ENCODE data around the gene HMGB3. TPM values are rescaled to one million over a fixed set of nuclear protein-coding genes. Genes with fewer than 3 reads are reported as not detected.
"Not testable (repeated sequence)": the region's sequence is repeated elsewhere in the genome, so short reads cannot be mapped to it uniquely, and the experiment has no call there.

Gene HMGB3
- 10 to 100 TPM; 14.0 to 33.3 TPM for total RNA-seq

DNA sequence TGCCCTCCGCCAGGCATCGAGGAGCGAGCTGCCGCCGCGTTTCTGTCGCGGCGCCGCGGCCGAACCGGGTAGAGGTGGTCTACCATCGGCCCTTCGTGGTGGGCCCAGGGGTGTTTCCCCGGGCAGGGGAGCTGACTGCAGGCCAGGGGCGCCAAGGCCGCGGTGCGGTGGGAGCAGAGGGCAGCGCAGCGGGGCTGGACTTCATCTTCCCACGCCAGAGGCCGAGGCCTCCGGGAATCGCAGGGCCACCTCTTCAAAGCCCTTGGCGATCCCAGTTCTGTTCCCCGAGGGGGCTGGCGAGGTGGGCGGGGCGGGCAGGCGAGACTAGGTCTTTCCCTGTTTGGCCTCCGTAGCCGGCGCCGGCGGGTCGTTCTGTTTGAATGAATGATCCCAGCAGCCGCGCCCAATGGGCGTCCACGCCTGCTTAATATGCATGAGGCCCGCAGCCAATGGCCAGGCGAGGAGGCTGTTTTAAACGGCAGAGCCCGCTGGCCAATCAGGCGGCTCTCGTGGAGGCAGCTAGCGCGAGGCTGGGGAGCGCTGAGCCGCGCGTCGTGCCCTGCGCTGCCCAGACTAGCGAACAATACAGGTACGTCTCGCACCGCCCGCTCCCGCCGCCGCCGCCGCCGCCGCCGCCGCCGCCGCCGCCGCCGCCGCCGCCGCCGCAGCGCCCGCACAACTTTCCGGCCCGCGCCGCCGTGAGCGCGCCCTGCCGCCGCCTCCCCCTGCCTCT lies at the start of gene HMGB3:
TSS of gene HMGB3 (plus strand) at position 548 of the 733 bp plus-strand sequence. CDS start 2,265 bp downstream, outside the sequence.
- no peak within 1 kb of the TSS for H3K27ac Mint-ChIP-seq
- ATAC-seq (replicated peaks) = peak; percentile 100
- no peaks in the 10 kb centered on the region for H3K27me3 Mint-ChIP-seq
- H3K4me3 Mint-ChIP-seq = peak within 1 kb of the TSS; percentile 65
- H3K4me1 Mint-ChIP-seq = no peaks in the 10 kb centered on the region
- no peaks in the 10 kb centered on the region for H3K9me3 Mint-ChIP-seq
- peaks cover 21% of the 10 kb centered on the region for H3K36me3 Mint-ChIP-seq (ENCODE audit: low read depth)

DNA sequence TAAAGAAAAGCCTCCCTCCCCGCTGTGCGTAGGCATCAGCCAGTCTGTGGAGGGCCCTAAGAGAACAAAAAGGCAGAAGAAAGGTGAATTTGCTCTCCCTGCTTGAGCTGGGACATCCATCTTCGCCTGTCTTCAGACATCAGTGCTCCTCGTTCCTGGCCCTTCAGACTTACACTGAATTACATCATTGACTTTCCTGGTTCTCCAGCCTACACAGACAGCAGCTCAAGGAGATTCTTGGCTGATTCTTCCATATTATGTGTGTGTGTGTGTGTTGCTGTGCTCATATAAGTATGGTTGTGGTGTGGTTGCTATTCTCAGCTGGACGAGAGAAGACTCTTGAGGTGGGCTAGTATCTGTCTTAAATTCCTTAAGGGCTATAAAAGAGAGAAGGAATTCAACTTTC lies 49.2 kb upstream of the HMGB3 start:
- H3K4me1 Mint-ChIP-seq = no peaks in the 10 kb centered on the region
- H3K4me3 Mint-ChIP-seq = no peak overlapping the region
- no peak overlapping the region for H3K27ac Mint-ChIP-seq

DNA sequence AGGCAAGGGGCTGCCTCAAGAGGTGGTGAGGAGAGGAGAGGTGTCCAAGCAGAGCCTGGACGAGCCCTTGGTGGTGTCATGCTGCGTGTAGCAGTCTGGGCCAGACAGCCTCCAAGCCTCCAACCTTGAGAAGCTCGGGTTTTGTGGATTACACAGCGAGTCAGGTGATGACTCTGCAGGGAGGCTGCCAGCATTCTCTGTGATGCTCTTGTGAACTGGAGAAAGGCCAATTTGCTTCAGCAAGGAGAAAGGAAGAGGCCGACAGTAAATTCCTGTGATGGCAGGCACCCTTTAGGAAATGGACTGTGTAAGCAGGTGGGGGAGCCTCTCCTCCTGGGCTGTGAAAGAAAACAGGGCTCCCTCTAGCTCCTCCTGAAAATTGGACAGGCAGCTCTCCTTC lies 48.7 kb upstream of the HMGB3 start:
- Mint-ChIP-seq H3K9me3 (no peaks in the 10 kb centered on the region), H3K4me3 (no peak overlapping the region), H3K4me1 (no peaks in the 10 kb centered on the region), H3K27ac (no peak overlapping the region), H3K27me3 (peaks cover 4% of the 10 kb centered on the region), H3K36me3 (ENCODE audit: low read depth) (no peaks in the 10 kb centered on the region)
- no peak for ATAC-seq (replicated peaks)

More for the DNA sequence above, 49.2 kb upstream of the HMGB3 start:
- Mint-ChIP-seq H3K36me3 (ENCODE audit: low read depth) (no peaks in the 10 kb centered on the region), H3K9me3 (no peaks in the 10 kb centered on the region), H3K27me3 (peaks cover 4% of the 10 kb centered on the region)
- no peak for ATAC-seq (replicated peaks)

DNA sequence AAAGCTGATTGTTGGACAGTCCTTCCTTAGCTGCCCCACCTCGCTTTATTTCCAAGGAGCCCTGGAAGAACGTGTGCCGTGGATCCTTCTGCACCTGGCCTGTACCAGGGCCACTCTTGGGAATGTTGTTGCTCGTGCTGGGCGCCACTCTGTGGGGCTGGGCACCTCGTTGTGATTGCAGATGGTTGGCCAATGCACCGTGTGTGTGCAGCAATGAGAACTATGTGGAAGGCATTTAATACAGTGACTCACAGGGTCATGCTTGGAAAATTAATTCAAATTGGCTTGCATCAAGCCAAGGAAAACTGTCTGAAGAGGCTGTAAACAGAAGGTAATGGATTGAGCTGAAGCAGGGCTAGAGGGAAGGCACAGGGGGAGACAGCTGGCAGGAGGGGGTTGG lies 47.7 kb upstream of the HMGB3 start:
- no peak overlapping the region for H3K4me3 Mint-ChIP-seq
- peaks cover 4% of the 10 kb centered on the region for H3K27me3 Mint-ChIP-seq
- H3K27ac Mint-ChIP-seq = no peak overlapping the region

DNA sequence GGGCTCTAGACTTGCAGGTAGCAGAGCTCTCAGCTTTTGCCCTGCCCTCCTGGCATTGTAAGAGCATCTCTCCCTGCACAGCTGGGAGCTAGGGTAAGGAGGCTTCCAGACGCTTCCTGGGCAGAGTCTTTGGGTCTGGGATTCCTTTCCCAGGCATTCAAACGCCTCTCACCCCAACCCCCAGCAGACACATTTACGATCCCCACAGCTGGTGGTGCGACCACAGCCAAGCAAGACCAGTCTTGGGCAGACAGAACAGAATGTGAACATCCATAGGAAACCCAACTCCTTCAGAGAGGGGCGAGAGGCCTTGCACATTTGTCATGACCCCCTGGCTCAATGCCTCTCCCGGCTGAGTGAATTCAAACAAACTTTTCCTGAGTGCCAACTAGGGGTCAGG lies 46.6 kb upstream of the HMGB3 start:
- H3K9me3 Mint-ChIP-seq = no peaks in the 10 kb centered on the region
- H3K36me3 Mint-ChIP-seq (ENCODE audit: low read depth) = no peaks in the 10 kb centered on the region
- no peak overlapping the region for H3K27ac Mint-ChIP-seq
- H3K27me3 Mint-ChIP-seq = peaks cover 4% of the 10 kb centered on the region
- no peaks in the 10 kb centered on the region for H3K4me1 Mint-ChIP-seq
- no peak for ATAC-seq (replicated peaks)
- H3K4me3 Mint-ChIP-seq = no peak overlapping the region

More for the DNA sequence above, 47.7 kb upstream of the HMGB3 start:
- no peaks in the 10 kb centered on the region for H3K4me1 Mint-ChIP-seq
- no peaks in the 10 kb centered on the region for H3K9me3 Mint-ChIP-seq
- H3K36me3 Mint-ChIP-seq (ENCODE audit: low read depth) = no peaks in the 10 kb centered on the region
- no peak for ATAC-seq (replicated peaks)

DNA sequence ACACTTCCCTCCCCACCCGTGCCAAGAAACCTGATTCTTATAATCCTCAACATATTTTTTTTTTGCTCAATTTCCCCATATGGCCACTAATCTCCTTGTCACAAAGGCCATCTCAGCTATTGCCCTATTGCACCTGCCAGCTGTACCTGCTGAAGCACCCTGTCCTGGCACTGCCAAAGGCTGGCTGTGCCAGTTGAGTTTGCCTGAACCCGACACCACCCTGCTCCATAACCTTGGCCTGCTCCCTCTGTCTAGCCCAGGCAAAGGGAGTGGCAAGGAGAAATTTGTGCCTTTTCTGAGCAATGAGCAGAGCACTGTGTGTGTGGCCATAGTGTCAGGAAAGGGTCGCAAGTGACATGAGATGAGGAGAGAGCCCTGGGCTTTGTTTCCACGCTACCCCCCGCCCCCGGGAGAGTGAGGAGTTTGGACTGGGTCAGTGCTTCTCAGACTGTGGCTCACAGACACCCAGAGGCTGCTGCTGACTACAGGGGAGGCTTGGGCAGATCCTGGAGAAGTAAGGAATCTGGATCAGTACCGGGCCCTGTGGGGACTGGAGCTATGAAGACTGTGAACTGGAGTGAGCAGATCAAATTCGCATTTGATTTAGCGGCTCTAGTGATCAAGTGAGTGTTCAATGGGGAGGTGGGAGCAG lies 42.2 kb upstream of the HMGB3 start:
- Mint-ChIP-seq H3K27ac (no peak overlapping the region), H3K4me1 (no peaks in the 10 kb centered on the region), H3K36me3 (ENCODE audit: low read depth) (no peaks in the 10 kb centered on the region), H3K27me3 (no peaks in the 10 kb centered on the region), H3K4me3 (no peak overlapping the region), H3K9me3 (no peaks in the 10 kb centered on the region)
- ATAC-seq (replicated peaks) = no peak

GRCh38 chrX:150941580-150941979 lies 41.6 kb upstream of the HMGB3 start:
- Mint-ChIP-seq H3K4me1 (no peaks in the 10 kb centered on the region), H3K27ac (no peak overlapping the region), H3K9me3 (no peaks in the 10 kb centered on the region), H3K36me3 (ENCODE audit: low read depth) (no peaks in the 10 kb centered on the region), H3K27me3 (no peaks in the 10 kb centered on the region), H3K4me3 (no peak overlapping the region)
- ATAC-seq (replicated peaks) = no peak

GRCh38 chrX:150942942-150943594 lies 40.1 kb upstream of the HMGB3 start:
- Mint-ChIP-seq H3K9me3 (no peaks in the 10 kb centered on the region), H3K4me1 (no peaks in the 10 kb centered on the region), H3K4me3 (no peak overlapping the region), H3K27ac (no peak overlapping the region), H3K27me3 (peaks cover 4% of the 10 kb centered on the region), H3K36me3 (ENCODE audit: low read depth) (no peaks in the 10 kb centered on the region)
- ATAC-seq (replicated peaks) = no peak

DNA sequence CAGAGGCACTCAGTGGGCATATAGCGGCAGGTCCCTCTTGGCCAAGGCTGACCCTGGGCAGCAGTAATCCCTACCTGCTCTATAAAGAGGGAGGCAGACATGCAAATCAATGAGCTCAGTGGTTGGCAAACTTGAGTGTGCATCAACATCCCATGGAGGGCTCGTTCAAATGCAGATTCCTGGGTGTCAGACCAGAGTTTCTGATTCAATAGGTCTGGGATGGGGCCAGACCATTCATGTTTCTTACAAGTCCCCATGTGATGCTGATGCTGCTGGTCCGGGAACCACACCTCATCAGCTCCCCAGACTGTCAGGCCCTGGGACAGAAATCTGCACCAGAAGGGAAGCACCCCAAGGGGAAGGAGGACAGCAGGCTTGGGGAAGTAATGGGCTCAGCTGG lies 38.9 kb upstream of the HMGB3 start:
- no peaks in the 10 kb centered on the region for H3K36me3 Mint-ChIP-seq (ENCODE audit: low read depth)
- no peak overlapping the region for H3K4me3 Mint-ChIP-seq
- H3K4me1 Mint-ChIP-seq = no peaks in the 10 kb centered on the region
- no peak overlapping the region for H3K27ac Mint-ChIP-seq
- ATAC-seq (replicated peaks) = no peak
- H3K27me3 Mint-ChIP-seq = peaks cover 4% of the 10 kb centered on the region
- no peaks in the 10 kb centered on the region for H3K9me3 Mint-ChIP-seq

DNA sequence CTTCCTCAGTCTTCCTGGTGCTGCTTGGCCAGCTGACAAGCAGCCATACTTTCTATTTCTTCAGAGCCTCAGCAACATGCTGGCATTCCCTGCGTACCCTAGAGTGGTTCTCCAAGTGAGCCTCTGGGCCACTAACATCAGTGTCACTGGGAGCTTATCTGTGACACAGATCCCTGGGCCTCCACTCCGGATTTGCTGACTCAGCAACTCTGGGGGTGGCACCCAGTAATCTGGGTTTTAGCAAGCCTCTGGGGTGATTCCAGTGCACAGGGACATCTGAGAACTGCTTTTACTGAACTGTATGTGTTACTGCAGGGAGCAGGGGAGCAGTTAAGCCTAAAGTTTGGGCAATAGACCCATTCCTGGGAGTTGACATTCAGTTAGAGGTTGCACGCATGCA lies 28.2 kb upstream of the HMGB3 start:
- no peaks in the 10 kb centered on the region for H3K9me3 Mint-ChIP-seq
- ATAC-seq (replicated peaks) = no peak

GRCh38 chrX:150955590-150955989 lies 27.5 kb upstream of the HMGB3 start:
- H3K4me1 Mint-ChIP-seq = no peaks in the 10 kb centered on the region
- H3K27ac Mint-ChIP-seq = no peak overlapping the region
- H3K36me3 Mint-ChIP-seq (ENCODE audit: low read depth) = no peaks in the 10 kb centered on the region
- H3K9me3 Mint-ChIP-seq = no peaks in the 10 kb centered on the region
- no peak for ATAC-seq (replicated peaks)
- H3K4me3 Mint-ChIP-seq = no peak overlapping the region
- H3K27me3 Mint-ChIP-seq = peaks cover 3% of the 10 kb centered on the region

More for the DNA sequence above, 28.2 kb upstream of the HMGB3 start:
- no peak overlapping the region for H3K4me3 Mint-ChIP-seq
- H3K27ac Mint-ChIP-seq = no peak overlapping the region
- H3K4me1 Mint-ChIP-seq = no peaks in the 10 kb centered on the region
- H3K27me3 Mint-ChIP-seq = peaks cover 3% of the 10 kb centered on the region
- no peaks in the 10 kb centered on the region for H3K36me3 Mint-ChIP-seq (ENCODE audit: low read depth)

GRCh38 chrX:150958177-150958576 lies 25.0 kb upstream of the HMGB3 start:
- H3K27me3 Mint-ChIP-seq = peaks cover 3% of the 10 kb centered on the region
- ATAC-seq (replicated peaks) = no peak
- no peaks in the 10 kb centered on the region for H3K9me3 Mint-ChIP-seq
- H3K4me3 Mint-ChIP-seq = no peak overlapping the region
- no peaks in the 10 kb centered on the region for H3K36me3 Mint-ChIP-seq (ENCODE audit: low read depth)
- H3K27ac Mint-ChIP-seq = no peak overlapping the region
- no peaks in the 10 kb centered on the region for H3K4me1 Mint-ChIP-seq

DNA sequence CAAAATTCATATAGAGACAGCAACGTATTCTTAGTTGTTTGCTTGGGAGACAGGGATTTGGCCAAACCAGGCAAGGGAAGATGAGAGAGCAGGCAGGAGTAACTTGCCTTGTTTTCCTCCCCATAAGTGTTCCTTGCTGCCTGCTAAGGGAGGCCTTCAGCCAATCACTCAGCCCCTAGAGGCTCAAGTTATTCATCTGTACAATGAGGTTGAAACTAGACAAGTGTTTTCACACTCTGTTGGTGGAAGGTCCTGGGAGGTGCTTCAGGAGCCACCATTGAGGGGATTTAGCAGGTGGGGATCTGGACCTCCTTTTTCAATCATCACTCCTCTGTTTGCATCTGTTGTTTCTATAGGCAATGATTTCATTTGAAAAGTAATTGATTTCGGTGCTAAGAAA lies 23.6 kb upstream of the HMGB3 start:
- no peaks in the 10 kb centered on the region for H3K4me1 Mint-ChIP-seq
- H3K27me3 Mint-ChIP-seq = no peaks in the 10 kb centered on the region
- no peak overlapping the region for H3K4me3 Mint-ChIP-seq
- ATAC-seq (replicated peaks) = no peak
- no peak overlapping the region for H3K27ac Mint-ChIP-seq
- H3K36me3 Mint-ChIP-seq (ENCODE audit: low read depth) = no peaks in the 10 kb centered on the region
- no peaks in the 10 kb centered on the region for H3K9me3 Mint-ChIP-seq

DNA sequence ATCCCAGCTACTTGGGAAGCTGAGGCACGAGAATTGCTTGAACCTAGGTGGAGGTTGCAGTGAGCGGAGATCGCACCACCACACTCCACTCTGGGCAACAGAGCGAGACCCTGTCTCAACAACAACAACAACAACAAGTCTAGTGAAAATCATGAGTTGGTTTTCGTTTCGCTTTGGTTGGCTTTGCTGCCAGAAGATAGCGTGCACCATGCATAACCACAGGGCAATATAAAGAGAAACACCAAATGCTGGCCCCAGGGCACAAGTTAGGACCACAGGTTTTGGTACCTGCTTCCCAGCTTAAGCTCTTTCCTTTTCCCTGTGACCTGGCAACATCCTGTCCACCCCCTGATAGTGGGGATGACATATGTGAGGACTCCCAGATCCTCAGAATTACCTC lies 21.5 kb upstream of the HMGB3 start:
- no peaks in the 10 kb centered on the region for H3K9me3 Mint-ChIP-seq
- no peaks in the 10 kb centered on the region for H3K27me3 Mint-ChIP-seq
- H3K36me3 Mint-ChIP-seq (ENCODE audit: low read depth) = no peaks in the 10 kb centered on the region
- no peak overlapping the region for H3K4me3 Mint-ChIP-seq
- H3K4me1 Mint-ChIP-seq = no peaks in the 10 kb centered on the region
- no peak overlapping the region for H3K27ac Mint-ChIP-seq
- no peak for ATAC-seq (replicated peaks)

DNA sequence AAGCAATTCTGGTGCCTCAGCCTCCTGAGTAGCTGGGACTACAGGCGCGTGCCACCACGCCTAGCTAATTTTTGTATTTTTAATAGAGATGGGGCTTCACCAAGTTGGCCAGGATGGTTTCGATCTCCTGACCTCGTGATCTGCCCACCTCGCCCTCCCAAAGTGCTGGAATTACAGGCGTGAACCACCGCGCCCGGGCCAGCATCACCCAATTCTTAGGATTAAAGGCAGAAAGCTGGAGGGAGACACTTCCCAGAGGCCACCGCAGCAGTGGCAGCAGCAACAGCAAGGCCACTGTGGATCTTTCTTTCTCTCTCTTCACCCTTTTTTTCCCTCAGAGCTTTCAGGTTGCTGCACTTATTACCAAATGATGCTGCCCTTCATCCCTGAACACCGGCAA lies 18.7 kb upstream of the HMGB3 start:
- H3K27ac Mint-ChIP-seq; H3K4me1 Mint-ChIP-seq; ATAC-seq (replicated peaks); H3K36me3 Mint-ChIP-seq (ENCODE audit: low read depth); H3K27me3 Mint-ChIP-seq; H3K9me3 Mint-ChIP-seq; H3K4me3 Mint-ChIP-seq: not testable (repeated sequence)

Measured in activated T-helper 17 cell treated with anti-CD3 and anti-CD28 coated beads, Interleukin-2, amount 50 U/mL, for 72 hours (primary cell).